ENCODE measurements around the gene PLK5. TPM values are rescaled to one million over a fixed set of nuclear protein-coding genes. Genes with fewer than 3 reads are reported as not detected.

The PLK5 gene
- total and polyA plus RNA-seq, 4 donors, result 0.03 TPM; not detected in 3

DNA sequence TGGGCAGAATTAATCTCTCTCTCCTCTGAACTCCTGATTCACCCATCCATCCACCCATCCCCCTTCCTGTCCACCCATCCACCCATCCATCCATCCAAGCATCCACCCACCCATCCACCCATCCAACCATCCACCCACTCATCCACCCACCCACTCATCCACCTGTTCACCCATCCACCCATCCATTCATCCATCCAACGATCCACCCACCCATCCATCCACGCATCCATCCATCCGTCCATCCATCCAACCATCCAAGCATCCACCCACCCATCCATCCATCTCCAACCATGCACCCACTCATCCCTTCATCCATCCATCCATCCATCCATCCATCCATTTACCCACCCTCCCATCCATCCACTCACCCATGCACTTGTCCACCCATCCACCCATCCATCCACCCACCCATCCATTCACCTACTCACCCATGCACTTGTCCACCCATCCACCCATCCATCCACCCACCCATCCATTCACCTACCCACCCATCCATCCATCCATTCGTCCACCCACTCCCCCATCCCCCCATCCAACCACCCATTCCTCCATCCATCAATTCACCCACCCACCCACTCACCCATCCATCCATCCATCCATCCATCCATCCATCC lies 25.6 kb downstream of the PLK5 start:
- TF ChIP-seq, protein P1, sequence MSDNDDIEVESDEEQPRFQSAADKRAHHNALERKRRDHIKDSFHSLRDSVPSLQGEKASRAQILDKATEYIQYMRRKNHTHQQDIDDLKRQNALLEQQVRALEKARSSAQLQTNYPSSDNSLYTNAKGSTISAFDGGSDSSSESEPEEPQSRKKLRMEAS (IDR thresholded peaks at IDR 0.05), result no peak
- no peak for TF ChIP-seq TAF1 (conservative IDR thresholded peaks at IDR 0.05)
- H3K9ac ChIP-seq (ENCODE audit: low read depth in 1 of 2, low read length in 2 of 2), result no peak overlapping the region
- WGBS, result 79% methylated on average over 4 of the region's 4 CpGs
- DNase-seq (ENCODE audit: low spot score), result no peak
- no peaks in the 10 kb centered on the region for H3K4me1 ChIP-seq (ENCODE audit: control insufficient read depth in 4 of 4, insufficient read depth in 4 of 4, low read length in 3 of 4)
- H3K27ac ChIP-seq (ENCODE audit: low read depth in 1 of 2, low read length in 2 of 2), result no peak overlapping the region
- no peaks in the 10 kb centered on the region for H3K36me3 ChIP-seq (ENCODE audit: control insufficient read depth in 4 of 4, insufficient read depth in 3 of 4, low read depth in 1 of 4, low read length in 3 of 4)
- H3K4me3 ChIP-seq (ENCODE audit: low read depth in 1 of 3, low read length in 3 of 3), result no peak overlapping the region
- H3K27me3 ChIP-seq (ENCODE audit: control insufficient read depth in 4 of 4, insufficient read depth in 4 of 4, low read length in 3 of 4), result no peaks in the 10 kb centered on the region
- H3K9me3 ChIP-seq (ENCODE audit: control insufficient read depth in 4 of 4, low read length in 3 of 4), result no peaks in the 10 kb centered on the region

DNA sequence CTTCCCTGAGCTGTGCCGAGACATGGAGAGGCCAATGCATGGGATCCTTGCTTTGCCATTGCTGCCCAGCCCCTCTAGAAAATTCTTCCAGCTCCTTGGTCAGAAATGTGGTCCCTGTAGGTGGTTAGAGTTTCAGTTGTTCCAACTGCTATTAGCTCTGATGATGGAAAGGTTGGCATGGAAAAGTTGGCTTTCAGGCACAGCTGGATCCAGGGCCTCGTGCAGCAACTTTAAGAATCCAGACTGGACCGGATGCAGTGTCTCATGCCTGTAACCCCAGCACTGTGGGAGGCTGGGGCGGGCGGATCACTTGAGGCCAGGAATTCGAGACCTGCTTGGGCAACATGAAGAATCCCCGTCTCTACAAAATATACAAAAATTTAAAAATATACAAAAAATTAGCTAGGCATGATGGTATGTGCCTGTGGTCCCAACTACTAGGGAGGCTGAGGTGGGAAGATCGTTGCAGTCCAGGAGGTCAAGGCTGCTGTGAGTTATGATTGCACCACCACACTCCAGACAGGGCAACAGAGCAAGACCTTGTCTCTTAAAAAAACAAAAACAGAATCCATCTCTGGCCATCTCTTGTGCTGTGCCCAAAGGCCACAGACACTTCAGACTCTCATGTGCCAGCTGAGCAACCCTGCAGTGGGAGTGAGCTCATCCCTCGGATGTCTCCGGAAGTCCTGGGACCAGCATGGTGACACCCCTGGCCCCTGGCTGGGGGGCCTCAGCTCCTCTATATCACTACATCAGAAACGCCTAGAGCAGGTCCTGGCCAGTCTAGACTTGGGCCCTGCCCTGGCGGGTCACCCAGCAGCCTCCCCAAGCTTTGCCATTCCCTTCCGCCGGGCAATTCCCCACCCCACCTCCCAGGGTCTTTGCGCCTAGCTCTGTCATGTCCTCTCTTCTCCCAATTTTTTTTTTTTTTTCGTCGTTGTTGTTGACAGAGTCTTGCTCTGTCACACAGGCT lies 27.5 kb downstream of the PLK5 start:
- DNase-seq (ENCODE audit: low spot score), result no peak
- TF ChIP-seq HNF4A (conservative IDR thresholded peaks at IDR 0.05), result no peak
- no peak for TF ChIP-seq FOXA1 (IDR thresholded peaks at IDR 0.05)
- no peak for TF ChIP-seq SP1 (IDR thresholded peaks at IDR 0.05)
- TF ChIP-seq, protein P2, sequence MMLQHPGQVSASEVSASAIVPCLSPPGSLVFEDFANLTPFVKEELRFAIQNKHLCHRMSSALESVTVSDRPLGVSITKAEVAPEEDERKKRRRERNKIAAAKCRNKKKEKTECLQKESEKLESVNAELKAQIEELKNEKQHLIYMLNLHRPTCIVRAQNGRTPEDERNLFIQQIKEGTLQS (IDR thresholded peaks at IDR 0.05), result no peak
- TF ChIP-seq, protein P1 (IDR thresholded peaks at IDR 0.05), result no peak
- TF ChIP-seq RAD21 (IDR thresholded peaks at IDR 0.05), result no peak
- no peak for TF ChIP-seq NR2F2 (IDR thresholded peaks at IDR 0.05)
- no peak for TF ChIP-seq YY1 (IDR thresholded peaks at IDR 0.05)
- TF ChIP-seq, protein P3, sequence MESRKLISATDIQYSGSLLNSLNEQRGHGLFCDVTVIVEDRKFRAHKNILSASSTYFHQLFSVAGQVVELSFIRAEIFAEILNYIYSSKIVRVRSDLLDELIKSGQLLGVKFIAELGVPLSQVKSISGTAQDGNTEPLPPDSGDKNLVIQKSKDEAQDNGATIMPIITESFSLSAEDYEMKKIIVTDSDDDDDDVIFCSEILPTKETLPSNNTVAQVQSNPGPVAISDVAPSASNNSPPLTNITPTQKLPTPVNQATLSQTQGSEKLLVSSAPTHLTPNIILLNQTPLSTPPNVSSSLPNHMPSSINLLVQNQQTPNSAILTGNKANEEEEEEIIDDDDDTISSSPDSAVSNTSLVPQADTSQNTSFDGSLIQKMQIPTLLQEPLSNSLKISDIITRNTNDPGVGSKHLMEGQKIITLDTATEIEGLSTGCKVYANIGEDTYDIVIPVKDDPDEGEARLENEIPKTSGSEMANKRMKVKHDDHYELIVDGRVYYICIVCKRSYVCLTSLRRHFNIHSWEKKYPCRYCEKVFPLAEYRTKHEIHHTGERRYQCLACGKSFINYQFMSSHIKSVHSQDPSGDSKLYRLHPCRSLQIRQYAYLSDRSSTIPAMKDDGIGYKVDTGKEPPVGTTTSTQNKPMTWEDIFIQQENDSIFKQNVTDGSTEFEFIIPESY (IDR thresholded peaks at IDR 0.05), result no peak
- no peak for TF ChIP-seq JUND (IDR thresholded peaks at IDR 0.05)
- TF ChIP-seq FOXA2 (IDR thresholded peaks at IDR 0.05), result no peak
- TF ChIP-seq, protein P4, sequence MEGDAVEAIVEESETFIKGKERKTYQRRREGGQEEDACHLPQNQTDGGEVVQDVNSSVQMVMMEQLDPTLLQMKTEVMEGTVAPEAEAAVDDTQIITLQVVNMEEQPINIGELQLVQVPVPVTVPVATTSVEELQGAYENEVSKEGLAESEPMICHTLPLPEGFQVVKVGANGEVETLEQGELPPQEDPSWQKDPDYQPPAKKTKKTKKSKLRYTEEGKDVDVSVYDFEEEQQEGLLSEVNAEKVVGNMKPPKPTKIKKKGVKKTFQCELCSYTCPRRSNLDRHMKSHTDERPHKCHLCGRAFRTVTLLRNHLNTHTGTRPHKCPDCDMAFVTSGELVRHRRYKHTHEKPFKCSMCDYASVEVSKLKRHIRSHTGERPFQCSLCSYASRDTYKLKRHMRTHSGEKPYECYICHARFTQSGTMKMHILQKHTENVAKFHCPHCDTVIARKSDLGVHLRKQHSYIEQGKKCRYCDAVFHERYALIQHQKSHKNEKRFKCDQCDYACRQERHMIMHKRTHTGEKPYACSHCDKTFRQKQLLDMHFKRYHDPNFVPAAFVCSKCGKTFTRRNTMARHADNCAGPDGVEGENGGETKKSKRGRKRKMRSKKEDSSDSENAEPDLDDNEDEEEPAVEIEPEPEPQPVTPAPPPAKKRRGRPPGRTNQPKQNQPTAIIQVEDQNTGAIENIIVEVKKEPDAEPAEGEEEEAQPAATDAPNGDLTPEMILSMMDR (IDR thresholded peaks at IDR 0.05; ENCODE audit: low read depth, low read length, missing input control), result no peak
- TF ChIP-seq TAF1 (conservative IDR thresholded peaks at IDR 0.05), result no peak
- no peak for TF ChIP-seq HNF4G (IDR thresholded peaks at IDR 0.05)
- no peak for TF ChIP-seq RXRA (IDR thresholded peaks at IDR 0.05)
- TF ChIP-seq, protein P5, sequence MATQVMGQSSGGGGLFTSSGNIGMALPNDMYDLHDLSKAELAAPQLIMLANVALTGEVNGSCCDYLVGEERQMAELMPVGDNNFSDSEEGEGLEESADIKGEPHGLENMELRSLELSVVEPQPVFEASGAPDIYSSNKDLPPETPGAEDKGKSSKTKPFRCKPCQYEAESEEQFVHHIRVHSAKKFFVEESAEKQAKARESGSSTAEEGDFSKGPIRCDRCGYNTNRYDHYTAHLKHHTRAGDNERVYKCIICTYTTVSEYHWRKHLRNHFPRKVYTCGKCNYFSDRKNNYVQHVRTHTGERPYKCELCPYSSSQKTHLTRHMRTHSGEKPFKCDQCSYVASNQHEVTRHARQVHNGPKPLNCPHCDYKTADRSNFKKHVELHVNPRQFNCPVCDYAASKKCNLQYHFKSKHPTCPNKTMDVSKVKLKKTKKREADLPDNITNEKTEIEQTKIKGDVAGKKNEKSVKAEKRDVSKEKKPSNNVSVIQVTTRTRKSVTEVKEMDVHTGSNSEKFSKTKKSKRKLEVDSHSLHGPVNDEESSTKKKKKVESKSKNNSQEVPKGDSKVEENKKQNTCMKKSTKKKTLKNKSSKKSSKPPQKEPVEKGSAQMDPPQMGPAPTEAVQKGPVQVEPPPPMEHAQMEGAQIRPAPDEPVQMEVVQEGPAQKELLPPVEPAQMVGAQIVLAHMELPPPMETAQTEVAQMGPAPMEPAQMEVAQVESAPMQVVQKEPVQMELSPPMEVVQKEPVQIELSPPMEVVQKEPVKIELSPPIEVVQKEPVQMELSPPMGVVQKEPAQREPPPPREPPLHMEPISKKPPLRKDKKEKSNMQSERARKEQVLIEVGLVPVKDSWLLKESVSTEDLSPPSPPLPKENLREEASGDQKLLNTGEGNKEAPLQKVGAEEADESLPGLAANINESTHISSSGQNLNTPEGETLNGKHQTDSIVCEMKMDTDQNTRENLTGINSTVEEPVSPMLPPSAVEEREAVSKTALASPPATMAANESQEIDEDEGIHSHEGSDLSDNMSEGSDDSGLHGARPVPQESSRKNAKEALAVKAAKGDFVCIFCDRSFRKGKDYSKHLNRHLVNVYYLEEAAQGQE (IDR thresholded peaks at IDR 0.05), result no peak
- no peak for TF ChIP-seq EGR1 (IDR thresholded peaks at IDR 0.05; ENCODE audit: low read depth in 2 of 2)
- 82% methylated on average over 17 of the region's 17 CpGs for WGBS

More for the DNA sequence above, 27.5 kb downstream of the PLK5 start:
- H3K9ac ChIP-seq (ENCODE audit: low read depth in 1 of 2, low read length in 2 of 2), result no peak overlapping the region
- no peaks in the 10 kb centered on the region for H3K27me3 ChIP-seq (ENCODE audit: control insufficient read depth in 4 of 4, insufficient read depth in 4 of 4, low read length in 3 of 4)
- no peaks in the 10 kb centered on the region for H3K4me1 ChIP-seq (ENCODE audit: control insufficient read depth in 4 of 4, insufficient read depth in 4 of 4, low read length in 3 of 4)
- no peak overlapping the region for H3K4me3 ChIP-seq (ENCODE audit: low read depth in 1 of 3, low read length in 3 of 3)
- no peaks in the 10 kb centered on the region for H3K9me3 ChIP-seq (ENCODE audit: control insufficient read depth in 4 of 4, low read length in 3 of 4)
- no peak overlapping the region for H3K27ac ChIP-seq (ENCODE audit: low read depth in 1 of 2, low read length in 2 of 2)
- H3K36me3 ChIP-seq (ENCODE audit: control insufficient read depth in 4 of 4, insufficient read depth in 3 of 4, low read depth in 1 of 4, low read length in 3 of 4), result peaks cover 0 to 3% (median 0%) of the 10 kb centered on the region in 4 donors
